Esophagus squamous epithelium (tissue), 5 donors: ENCODE measurements around the gene PLOD2. TPM values are rescaled to one million over a fixed set of nuclear protein-coding genes. Genes with fewer than 3 reads are reported as not detected.
A peak's percentile ranks its signal among the peaks of the same experiment; 100 is the strongest.

Experiments used
- DNase-seq: peaks from one replicate; lab custom pipeline; 2025; lab: John Stamatoyannopoulos, UW
- H3K27ac ChIP-seq, 4 donors: fragments of 200-600 bp; sonication (generic); one replicate each; pipeline ENCODE4 v1.5.1; 2016 to 2019; ENCODE audit warnings: mild to moderate bottlenecking in 1 of 4
- H3K27me3 ChIP-seq, 4 donors: fragments of 200-600 bp; sonication (generic); 1 replicate in 3 of 4; 2 replicates in 1 of 4; pipeline versions ENCODE4 v1.5.1 to v1.6.0; 2017 to 2021; ENCODE audit warnings: antibody characterized with exemption in 1 of 4
- H3K36me3 ChIP-seq, 3 donors: fragments of 200-600 bp; sonication (generic); one replicate each; pipeline ENCODE4 v1.5.1; 2016 to 2019
- H3K4me1 ChIP-seq, 3 donors: fragments of 200-600 bp; sonication (generic); one replicate each; pipeline ENCODE4 v1.5.1; 2017 to 2019
- H3K4me3 ChIP-seq, 4 donors: fragments of 200-600 bp; sonication (generic); 1 replicate in 3 of 4; 2 replicates in 1 of 4; pipeline ENCODE4 v1.5.1; 2016 to 2019; ENCODE audit warnings: mild to moderate bottlenecking in 2 of 4, moderate library complexity in 1 of 4
- H3K9me3 ChIP-seq, 3 donors: fragments of 200-600 bp; sonication (generic); one replicate each; pipeline ENCODE4 v1.5.1; 2016 to 2019
- POLR2A ChIP-seq, 4 donors: fragments of 450-650 bp; IDR thresholded peaks; one replicate each; pipeline ENCODE4 v1.6.1; 2017; ENCODE audit warnings: antibody characterized with exemption in 4 of 4, mild to moderate bottlenecking in 4 of 4, moderate library complexity in 3 of 4
- WGBS, 2 donors: methylation state at CpG; one replicate each; pipeline ENCODE4 v1.1.5; 2018; 5-methylcytosine and 5-hydroxymethylcytosine counted together
- intact Hi-C: fragments of 100-400 bp; cut with DNase I; formaldehyde crosslinking; loops from one replicate; pipeline ENCODE4 v1.15.0; 2022
- total RNA-seq, 4 donors: library from RNA; depleted of rRNA; stranded (reverse); fragments of >200 nt; gene quantifications; one replicate each; pipeline ENCODE4 v1.1.0, GENCODE V29; 2016
- TF ChIP-seq, protein P1 (sequence below), 6 experiments: fragments of 450-650 bp in 4 of 6; fragments of 200-600 bp in 2 of 6; sonication (generic) in 2 of 6; IDR thresholded peaks; one replicate each; pipeline ENCODE4 v1.5.1; 2016 to 2019; ENCODE audit warnings: antibody characterized with exemption in 6 of 6, mild to moderate bottlenecking in 4 of 6, moderate library complexity in 4 of 6
- donor health status: DM: yes; HTN: yes; CAD: no.

Gene PLOD2
- total RNA-seq, 4 donors from 2014 or later = 13.3 to 29.1 (median 23.2) TPM

DNA sequence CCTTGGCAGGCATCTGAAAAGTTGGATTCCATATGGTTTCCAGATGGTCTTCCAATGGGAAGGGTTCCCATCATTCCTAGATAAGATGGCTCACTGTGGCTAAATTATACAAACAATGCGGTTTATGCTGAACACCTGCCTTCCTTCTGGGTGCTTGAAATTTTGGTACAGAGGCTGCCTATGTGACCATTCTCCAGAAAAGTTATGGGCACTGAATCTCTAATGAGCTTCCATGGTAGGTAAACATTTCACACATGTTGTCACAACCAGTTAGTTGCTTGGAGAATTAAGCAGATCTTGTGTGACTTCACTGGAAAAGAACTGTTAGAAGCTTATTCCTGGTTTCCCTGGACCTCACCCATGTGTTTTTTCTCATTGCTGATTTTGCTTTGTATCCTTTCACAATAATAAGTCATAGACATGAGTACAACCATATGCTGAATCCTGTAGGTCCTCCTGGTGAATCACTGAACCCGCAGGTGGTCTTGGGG, 30.1 kb downstream of the PLOD2 start:
- H3K27ac ChIP-seq = no peak overlapping the region
- 86 to 92% methylated on average over 2 of the region's 2 CpGs for WGBS, 2 donors
- DNase-seq = no peak
- H3K4me3 ChIP-seq = no peak overlapping the region
- H3K27me3 ChIP-seq = no peaks in the 10 kb centered on the region
- peaks cover 0 to 22% (median 3%) of the 10 kb centered on the region in 3 donors for H3K4me1 ChIP-seq
- no peak for TF ChIP-seq POLR2A (IDR thresholded peaks at IDR 0.05)
- TF ChIP-seq, protein P1, sequence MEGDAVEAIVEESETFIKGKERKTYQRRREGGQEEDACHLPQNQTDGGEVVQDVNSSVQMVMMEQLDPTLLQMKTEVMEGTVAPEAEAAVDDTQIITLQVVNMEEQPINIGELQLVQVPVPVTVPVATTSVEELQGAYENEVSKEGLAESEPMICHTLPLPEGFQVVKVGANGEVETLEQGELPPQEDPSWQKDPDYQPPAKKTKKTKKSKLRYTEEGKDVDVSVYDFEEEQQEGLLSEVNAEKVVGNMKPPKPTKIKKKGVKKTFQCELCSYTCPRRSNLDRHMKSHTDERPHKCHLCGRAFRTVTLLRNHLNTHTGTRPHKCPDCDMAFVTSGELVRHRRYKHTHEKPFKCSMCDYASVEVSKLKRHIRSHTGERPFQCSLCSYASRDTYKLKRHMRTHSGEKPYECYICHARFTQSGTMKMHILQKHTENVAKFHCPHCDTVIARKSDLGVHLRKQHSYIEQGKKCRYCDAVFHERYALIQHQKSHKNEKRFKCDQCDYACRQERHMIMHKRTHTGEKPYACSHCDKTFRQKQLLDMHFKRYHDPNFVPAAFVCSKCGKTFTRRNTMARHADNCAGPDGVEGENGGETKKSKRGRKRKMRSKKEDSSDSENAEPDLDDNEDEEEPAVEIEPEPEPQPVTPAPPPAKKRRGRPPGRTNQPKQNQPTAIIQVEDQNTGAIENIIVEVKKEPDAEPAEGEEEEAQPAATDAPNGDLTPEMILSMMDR (IDR thresholded peaks at IDR 0.05) = no peak
- intact Hi-C loops = no loop called here
- H3K9me3 ChIP-seq = no peaks in the 10 kb centered on the region
- no peaks in the 10 kb centered on the region for H3K36me3 ChIP-seq

DNA sequence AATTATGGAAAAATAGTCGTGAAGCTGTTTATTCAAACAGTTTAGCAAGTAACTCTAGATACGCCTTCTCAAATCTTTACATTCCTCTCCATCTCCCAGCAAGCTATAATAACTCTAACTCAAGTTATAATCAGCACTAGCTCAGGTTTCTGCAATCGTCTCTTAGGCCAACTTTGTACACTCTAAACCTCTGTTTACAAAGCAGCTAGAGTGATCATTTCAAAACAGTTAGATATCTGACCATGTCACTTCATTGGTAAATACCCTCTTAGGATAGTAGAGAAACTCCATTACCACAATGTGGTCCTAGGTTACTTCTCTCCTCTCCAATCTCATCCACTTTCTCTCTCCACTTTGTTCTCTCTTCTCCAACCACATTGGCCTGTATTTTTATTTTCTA, 31.2 kb downstream of the PLOD2 start:
- intact Hi-C loops = no loop called here
- no peaks in the 10 kb centered on the region for H3K36me3 ChIP-seq
- no peak overlapping the region for H3K27ac ChIP-seq

DNA sequence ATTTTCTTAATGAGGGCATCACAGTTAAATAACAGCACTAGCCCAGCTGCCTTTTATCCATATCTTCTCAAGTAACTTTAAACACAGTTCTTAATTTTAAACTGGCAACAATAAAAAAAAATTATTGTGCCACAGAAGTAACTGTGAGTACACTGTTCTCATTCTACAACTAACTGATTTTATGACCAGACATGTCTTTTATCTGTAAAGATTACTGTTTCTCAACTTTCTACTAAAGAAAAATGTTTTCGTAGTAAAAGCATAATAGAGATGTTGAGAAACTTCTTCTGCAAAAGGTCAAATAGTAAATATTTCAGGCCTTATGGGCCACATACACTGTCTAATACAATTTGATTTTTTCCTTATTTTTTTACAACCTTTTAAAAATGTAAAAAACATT, 32.0 kb downstream of the PLOD2 start:
- H3K4me3 ChIP-seq = no peak overlapping the region
- intact Hi-C loops = no loop called here
- peaks cover 0 to 14% (median 3%) of the 10 kb centered on the region in 3 donors for H3K4me1 ChIP-seq
- no peak overlapping the region for H3K27ac ChIP-seq
- TF ChIP-seq POLR2A (IDR thresholded peaks at IDR 0.05) = no peak
- TF ChIP-seq, protein P1 (IDR thresholded peaks at IDR 0.05) = no peak
- WGBS, 2 donors = 85 to 86% methylated on average over 1 of the region's 1 CpG
- no peaks in the 10 kb centered on the region for H3K27me3 ChIP-seq
- DNase-seq = no peak
- H3K9me3 ChIP-seq = no peaks in the 10 kb centered on the region
- no peaks in the 10 kb centered on the region for H3K36me3 ChIP-seq

More for the DNA sequence above, 31.2 kb downstream of the PLOD2 start:
- H3K9me3 ChIP-seq = no peaks in the 10 kb centered on the region
- TF ChIP-seq, protein P1 (IDR thresholded peaks at IDR 0.05) = no peak
- no peak for TF ChIP-seq POLR2A (IDR thresholded peaks at IDR 0.05)
- 71 to 72% methylated on average over 3 of the region's 3 CpGs for WGBS, 2 donors
- H3K27me3 ChIP-seq = no peaks in the 10 kb centered on the region
- no peak overlapping the region for H3K4me3 ChIP-seq
- H3K4me1 ChIP-seq = peaks cover 0 to 22% (median 3%) of the 10 kb centered on the region in 3 donors
- DNase-seq = no peak

DNA sequence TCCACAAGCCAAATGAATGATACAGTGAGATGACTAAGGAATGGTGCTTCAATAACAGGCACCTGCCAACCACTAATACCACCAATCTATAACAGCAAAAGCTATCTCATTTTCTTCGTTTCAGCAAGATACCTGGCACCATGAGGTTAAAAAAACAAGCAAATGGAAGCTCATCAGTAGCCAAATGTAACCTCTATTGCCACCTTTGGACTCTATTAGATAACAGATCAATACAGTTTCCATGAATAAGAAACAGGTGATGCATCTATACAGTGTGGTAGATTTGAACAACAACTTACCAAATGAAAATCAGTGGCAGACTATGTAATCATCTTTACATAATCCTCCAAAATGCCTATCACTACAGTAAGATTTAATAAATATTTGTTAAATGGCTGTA, 32.8 kb downstream of the PLOD2 start:
- intact Hi-C loops = no loop called here
- no peaks in the 10 kb centered on the region for H3K9me3 ChIP-seq
- no peak for DNase-seq
- H3K36me3 ChIP-seq = no peaks in the 10 kb centered on the region
- no peak overlapping the region for H3K4me3 ChIP-seq
- H3K27ac ChIP-seq = no peak overlapping the region
- peaks cover 0 to 7% (median 0%) of the 10 kb centered on the region in 3 donors for H3K4me1 ChIP-seq
- no peaks in the 10 kb centered on the region for H3K27me3 ChIP-seq
- TF ChIP-seq, protein P1 (IDR thresholded peaks at IDR 0.05) = no peak
- no peak for TF ChIP-seq POLR2A (IDR thresholded peaks at IDR 0.05)
- 79 to 83% methylated on average over 1 of the region's 1 CpG for WGBS, 2 donors

DNA sequence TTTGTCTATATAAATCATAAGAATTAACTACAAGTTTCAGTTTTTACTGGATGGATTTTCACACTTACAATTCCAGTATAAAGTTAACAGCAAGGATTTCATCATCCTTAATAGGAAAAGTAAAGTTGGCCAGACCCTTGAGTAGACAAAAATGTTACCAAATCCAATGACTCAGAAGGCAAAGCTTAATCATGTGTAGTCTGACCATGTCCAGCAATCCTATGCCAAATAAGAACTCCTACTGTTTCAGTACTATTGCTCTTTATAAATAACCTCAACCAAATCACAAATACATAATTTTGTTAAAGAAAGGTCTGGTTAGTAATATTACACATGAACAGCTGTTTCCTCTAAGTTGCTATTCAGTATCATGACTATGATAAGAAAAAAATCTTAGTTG, 35.0 kb downstream of the PLOD2 start:
- no peaks in the 10 kb centered on the region for H3K27me3 ChIP-seq
- TF ChIP-seq, protein P1 (IDR thresholded peaks at IDR 0.05) = no peak
- no peak for TF ChIP-seq POLR2A (IDR thresholded peaks at IDR 0.05)
- H3K4me1 ChIP-seq = peaks cover 0 to 4% (median 0%) of the 10 kb centered on the region in 3 donors
- no peaks in the 10 kb centered on the region for H3K9me3 ChIP-seq
- H3K27ac ChIP-seq = peak overlapping the region in 1 of 4 donors; percentile 2
- H3K36me3 ChIP-seq = peaks cover 0 to 4% (median 0%) of the 10 kb centered on the region in 3 donors
- no peak for DNase-seq
- intact Hi-C loops = no loop called here
- no peak overlapping the region for H3K4me3 ChIP-seq
